HG03342 (cell line): ENCODE data around the gene BRSK2.
"Not testable (repeated sequence)": the region's sequence is repeated elsewhere in the genome, so short reads cannot be mapped to it uniquely, and the experiment has no call there.

Source experiments
- ATAC-seq: cut with Tn5 transposase; IDR thresholded peaks from one replicate; pipeline ENCODE4 v1.9.1; 2021; ENCODE audit warnings: mild to moderate bottlenecking, moderate library complexity; ENCODE audit not compliant: unreplicated experiment

The BRSK2 gene

GRCh38 chr11:1353383-1354124 lies 36.2 kb upstream of the BRSK2 start:
- ATAC-seq, result no peak

GRCh38 chr11:1354125-1354938 lies 35.4 kb upstream of the BRSK2 start:
- no peak for ATAC-seq

DNA sequence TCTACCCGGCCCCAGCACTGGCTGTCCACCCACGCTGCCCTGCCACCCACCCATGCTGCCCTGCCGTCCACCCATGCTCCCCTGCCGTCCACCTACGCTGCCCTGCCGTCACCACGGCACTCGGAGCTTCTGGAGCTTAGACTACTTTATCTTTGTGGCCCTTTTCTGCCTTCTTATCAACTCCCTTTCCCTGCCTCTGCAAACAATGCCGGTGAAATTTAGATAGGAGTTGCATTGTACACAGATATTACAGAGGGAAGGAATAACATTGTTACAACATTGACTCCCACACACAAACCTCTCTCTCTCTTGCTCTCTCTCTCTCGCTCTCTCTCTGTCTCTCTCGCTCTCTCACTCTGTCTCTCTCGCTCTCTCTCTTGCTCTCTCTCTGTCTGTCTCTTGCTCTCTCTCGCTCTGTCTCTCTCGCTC lies 33.7 kb upstream of the BRSK2 start:
- no peak for ATAC-seq

- no peak for ATAC-seq
Observed at GRCh38 chr11:1356478-1356960, 33.2 kb upstream of the BRSK2 start.

GRCh38 chr11:1358286-1358685 lies 31.4 kb upstream of the BRSK2 start:
- no peak for ATAC-seq

DNA sequence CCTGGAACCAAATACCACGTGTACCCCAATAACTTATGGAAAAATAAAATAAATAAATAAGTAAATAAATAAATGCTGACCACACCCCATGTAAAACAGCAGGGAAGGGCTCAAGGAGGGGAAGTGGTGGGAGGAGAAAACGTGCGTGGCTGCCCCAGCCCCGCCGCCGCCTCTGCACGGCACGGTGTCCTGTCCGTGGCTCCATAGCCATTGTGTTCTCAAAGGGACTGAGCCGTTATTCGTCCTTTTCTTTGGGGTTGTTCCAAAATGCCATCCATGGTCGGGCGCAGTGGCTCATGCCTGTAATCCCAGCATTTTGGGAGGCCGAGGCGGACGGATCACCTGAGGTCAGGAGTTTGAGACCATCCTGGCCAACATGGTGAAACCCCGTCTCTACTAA lies 30.8 kb upstream of the BRSK2 start:
- ATAC-seq, result not testable (repeated sequence)

GRCh38 chr11:1359556-1359955 lies 30.2 kb upstream of the BRSK2 start:
- no peak for ATAC-seq

DNA sequence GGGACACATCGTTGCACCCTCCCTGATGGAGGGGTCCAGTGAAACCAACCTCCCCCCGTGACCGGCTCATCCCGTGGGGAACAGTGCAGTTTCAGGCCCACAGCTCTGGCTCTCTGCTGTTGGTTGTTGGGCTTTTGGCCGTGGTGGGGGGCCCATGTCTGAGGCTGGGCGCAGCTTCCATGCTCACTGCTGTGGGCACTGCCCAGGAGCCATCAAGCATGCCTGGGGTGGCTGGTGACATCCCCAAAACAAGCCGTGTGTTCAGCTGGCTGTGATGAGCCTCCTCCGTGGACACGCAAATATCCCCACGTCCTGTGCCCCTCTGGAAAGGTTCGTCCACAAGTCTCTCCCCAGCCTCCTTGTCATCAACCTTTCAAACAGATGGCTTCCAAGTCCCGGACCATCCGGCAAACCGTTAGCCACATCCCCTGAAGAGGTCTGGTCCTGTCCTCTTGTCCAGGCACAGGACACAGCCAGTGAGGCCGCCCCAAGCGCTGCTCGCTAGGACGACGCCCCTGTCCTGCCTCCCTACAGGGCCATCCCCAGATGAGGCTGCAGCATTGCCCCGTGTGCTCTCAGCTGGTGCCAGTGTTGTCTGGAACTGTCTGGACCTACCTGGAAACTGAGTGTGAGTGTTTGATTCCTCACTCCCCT lies 29.4 kb upstream of the BRSK2 start:
- ATAC-seq, result no peak

DNA sequence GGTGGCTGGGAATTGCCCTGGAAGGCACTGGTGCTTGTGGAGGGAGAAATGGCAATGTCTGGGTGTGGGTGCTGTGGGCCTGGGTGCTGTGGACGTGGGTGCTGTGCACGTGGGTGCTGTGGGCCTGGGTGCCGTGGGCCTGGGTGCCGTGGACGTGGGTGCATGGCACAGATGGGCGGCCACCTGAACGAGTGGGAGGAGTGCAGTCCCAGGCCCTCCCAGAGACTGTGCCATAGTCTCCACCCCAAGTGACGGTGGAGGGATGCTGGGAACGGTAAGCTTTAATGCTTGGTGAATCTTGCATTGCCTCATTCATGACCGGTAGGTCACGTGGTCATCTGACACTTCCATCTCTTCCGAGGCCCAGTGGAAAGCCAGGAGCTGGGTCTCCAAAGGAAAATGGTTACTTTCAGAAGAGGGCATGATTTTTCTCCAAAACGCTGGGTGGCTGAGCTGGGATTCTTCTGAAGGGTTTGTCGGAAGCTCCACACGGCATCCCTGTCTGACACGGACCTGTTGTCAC lies 28.8 kb upstream of the BRSK2 start:
- no peak for ATAC-seq

DNA sequence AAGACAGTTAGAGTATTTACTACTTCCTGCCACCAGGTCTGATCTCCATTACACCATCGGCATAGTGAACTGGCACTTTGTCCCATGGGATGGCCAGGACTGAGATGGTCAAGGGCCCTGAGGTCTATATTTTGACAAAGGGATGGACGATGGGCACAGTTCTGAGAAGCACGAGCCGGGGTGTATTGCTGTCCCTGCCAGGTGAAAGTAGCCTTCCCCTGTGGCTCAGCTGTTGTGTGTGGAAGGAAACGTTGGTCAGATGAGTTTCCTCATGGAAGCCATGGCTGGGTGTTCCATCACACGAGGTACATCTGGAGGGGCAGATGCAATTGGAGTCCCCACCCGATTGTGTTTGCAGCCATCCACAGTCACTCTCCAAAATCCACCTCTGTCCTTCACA lies 27.9 kb upstream of the BRSK2 start:
- ATAC-seq, result no peak

DNA sequence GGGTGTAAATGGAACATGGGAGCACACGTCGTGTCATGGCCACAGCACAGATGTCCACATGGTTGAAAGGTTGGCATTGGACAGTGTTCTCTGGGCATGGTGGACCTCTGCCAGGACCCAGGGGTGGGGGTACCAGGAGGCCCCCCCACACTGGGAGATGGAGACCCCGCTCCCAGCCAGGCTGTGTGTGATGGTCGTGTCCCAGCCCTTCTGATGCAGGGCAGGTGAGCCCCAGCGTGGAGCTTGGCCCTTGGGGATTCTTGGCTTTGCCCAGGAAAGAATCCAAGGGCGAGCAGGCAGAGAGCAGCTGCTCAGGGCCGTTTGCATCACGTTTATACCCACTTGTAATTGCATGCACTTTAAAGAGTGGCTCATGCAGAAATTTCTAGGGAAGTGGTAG lies 22.0 kb upstream of the BRSK2 start:
- ATAC-seq, result no peak

- ATAC-seq, result no peak
Observed at GRCh38 chr11:1368216-1368615, 21.5 kb upstream of the BRSK2 start.

DNA sequence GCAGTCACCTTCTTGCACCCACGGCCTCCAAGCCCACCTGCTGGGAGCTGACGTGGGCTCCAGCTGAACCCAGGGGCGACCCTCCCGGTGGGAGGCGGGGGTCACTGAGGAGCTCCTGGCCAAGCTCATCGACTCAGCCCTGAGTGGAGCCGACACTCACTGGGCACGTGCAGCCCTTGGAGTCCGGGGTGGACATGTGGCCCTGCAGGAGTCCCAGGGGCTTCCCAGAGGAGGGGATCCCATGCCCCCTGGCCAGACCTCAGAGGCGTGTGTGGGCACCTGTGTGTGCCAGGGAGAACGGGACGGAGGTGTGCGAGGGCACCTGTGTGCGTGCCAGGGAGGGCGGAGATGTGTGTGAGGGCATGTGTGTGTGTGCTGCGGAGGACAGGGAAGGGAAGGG lies 20.8 kb upstream of the BRSK2 start:
- no peak for ATAC-seq

- ATAC-seq, result no peak
Observed at GRCh38 chr11:1369371-1370005, 20.2 kb upstream of the BRSK2 start.

DNA sequence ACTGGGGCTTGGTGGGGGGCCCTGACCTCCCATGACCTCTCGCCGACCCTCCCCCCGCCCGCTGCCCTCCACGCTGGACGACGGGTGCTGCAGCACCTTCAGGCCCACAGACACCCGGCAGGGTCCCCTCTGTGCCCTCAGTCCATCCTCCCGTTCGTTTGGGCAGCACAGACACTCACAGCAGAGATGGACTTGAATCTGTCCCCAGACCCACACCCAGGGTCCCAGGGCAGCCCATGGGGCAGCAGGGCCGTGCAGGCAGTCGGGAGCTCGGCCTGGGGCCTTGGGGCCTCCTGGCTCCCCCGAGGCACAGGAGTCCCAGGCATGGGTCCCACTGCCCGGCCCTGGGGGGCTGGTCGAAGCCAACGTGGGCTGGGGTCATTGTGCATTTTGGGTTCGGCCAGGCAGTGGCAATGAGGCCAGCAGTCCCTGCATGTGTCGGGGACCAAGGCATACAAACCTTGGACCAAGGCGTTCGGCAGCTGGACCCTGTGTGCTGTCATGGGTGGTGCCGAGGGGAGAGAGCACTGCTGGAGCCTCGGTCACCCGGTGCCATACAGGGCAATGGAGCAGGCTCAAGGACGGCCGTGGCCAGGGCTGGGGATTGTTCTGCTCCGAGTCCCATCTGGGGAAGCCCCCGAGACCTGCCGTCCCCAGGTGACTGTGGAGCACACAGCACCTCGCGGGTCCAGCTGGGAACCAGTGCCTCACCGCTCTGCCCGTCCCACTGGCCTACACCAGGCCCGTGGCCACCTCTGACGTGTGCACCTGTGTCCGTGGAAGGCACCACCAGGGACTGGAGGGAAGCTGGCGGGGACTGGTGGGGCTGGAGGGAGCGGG lies 19.3 kb upstream of the BRSK2 start:
- no peak for ATAC-seq

DNA sequence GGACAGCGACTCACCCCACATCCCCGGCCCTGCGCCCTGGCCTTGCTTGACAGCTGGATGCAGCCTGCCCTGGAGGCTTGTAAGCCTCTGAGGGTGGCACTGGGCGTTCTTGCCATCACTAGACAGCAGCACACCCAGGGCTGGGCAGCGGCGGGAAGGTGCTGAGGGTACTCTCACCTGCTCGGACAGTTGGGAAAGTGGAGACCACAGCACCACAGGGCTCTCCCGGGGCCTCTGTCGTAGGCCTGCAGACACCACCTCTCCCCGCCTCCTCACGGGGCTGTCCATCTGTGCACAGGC lies 18.8 kb upstream of the BRSK2 start:
- no peak for ATAC-seq

DNA sequence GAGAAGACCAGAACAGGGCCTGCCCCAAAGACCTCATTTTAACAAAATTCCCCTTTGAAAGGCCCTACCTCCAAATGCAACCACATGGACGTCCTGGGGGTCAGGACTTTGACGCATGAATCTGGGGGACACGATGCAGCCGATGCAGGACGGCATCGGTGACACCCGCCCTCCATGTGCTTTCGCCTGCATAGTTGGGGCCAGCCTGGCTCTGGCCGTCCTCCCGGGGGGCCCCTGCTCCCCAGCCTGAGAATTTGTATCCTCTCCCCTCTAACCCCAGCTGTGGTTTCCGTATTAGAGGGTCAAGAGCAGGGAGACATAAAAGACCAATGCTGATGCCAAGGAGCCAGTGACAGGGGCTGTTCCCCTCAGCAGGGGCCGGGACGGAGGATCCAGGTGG lies 18.4 kb upstream of the BRSK2 start:
- ATAC-seq, result no peak

- no peak for ATAC-seq
Observed at GRCh38 chr11:1371836-1372465, 17.8 kb upstream of the BRSK2 start.

GRCh38 chr11:1372660-1373059 lies 17.1 kb upstream of the BRSK2 start:
- ATAC-seq, result no peak
